Effector memory CD8-positive, alpha-beta T cell (primary cell): Measurements from ENCODE around the gene ATE1.
"Not testable (repeated sequence)": the region's sequence is repeated elsewhere in the genome, so short reads cannot be mapped to it uniquely, and the experiment has no call there.

ENCODE experiments used
- ATAC-seq: fragments of 150-1000 bp; cut with Tn5 transposase; replicated peaks from 2 replicates; pipeline ENCODE4 v1.10.0; 2021; ENCODE audit warnings: mild to moderate bottlenecking, moderate library complexity
- DNase-seq, 3 experiments: peaks; one replicate each; pipeline ENCODE4 v3.0.0; 2021
- H3K27ac Mint-ChIP-seq, 2 donors: one replicate each; pipeline ENCODE4 v1.8.0; 2022; ENCODE audit warnings: mild to moderate bottlenecking in 2 of 2, mixed read lengths in 2 of 2, moderate library complexity in 2 of 2
- H3K27me3 Mint-ChIP-seq, 2 donors: one replicate each; pipeline ENCODE4 v1.8.0; 2022; ENCODE audit warnings: mixed read lengths in 2 of 2
- H3K36me3 Mint-ChIP-seq: one replicate; pipeline ENCODE4 v1.8.0; 2022; ENCODE audit warnings: mild to moderate bottlenecking, moderate library complexity, mixed read lengths; ENCODE audit not compliant: insufficient read depth
- H3K4me1 Mint-ChIP-seq, 2 donors: one replicate each; pipeline ENCODE4 v1.8.0; 2022; ENCODE audit warnings: low read depth in 2 of 2, mixed read lengths in 2 of 2
- H3K4me3 Mint-ChIP-seq, 2 donors: one replicate each; pipeline ENCODE4 v1.8.0; 2022; ENCODE audit warnings: mild to moderate bottlenecking in 2 of 2, mixed read lengths in 2 of 2, moderate library complexity in 2 of 2
- H3K9me3 Mint-ChIP-seq, 2 donors: one replicate each; pipeline ENCODE4 v1.8.0; 2022; ENCODE audit warnings: mixed read lengths in 2 of 2

The ATE1 gene

DNA sequence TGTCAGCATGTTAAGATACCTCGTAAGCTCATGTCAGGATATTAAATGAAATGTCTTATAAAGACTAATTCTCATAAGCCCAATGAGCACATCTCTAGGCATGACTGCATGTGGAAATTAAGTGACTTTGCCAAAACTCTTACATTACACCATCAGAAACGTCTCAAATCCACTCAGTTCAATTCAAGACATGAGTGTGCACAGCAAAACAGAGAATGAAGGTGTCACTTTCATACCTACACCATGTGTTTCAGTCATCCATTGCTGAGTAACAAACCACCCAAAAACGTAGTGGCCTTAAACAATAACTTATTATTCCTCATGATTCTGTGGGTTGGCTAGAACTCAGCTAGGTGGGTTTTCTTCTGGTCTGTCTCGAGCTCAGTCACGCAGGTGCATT lies 99.8 kb downstream of the ATE1 start:
- Mint-ChIP-seq H3K27me3 (no peaks in the 10 kb centered on the region), H3K4me3 (no peak overlapping the region), H3K9me3 (no peaks in the 10 kb centered on the region), H3K27ac (no peak overlapping the region), H3K36me3 (peaks cover 1% of the 10 kb centered on the region), H3K4me1 (peaks cover 0 to 4% of the 10 kb centered on the region in 2 donors)
- ATAC-seq (no peak), DNase-seq (no peak)

- DNase-seq, H3K4me3 Mint-ChIP-seq, H3K27me3 Mint-ChIP-seq, H3K9me3 Mint-ChIP-seq, H3K36me3 Mint-ChIP-seq, H3K4me1 Mint-ChIP-seq, H3K27ac Mint-ChIP-seq, ATAC-seq: not testable (repeated sequence)
These were observed 101.1 kb downstream of the ATE1 start for GRCh38 chr10:121826773-121827172.

DNA sequence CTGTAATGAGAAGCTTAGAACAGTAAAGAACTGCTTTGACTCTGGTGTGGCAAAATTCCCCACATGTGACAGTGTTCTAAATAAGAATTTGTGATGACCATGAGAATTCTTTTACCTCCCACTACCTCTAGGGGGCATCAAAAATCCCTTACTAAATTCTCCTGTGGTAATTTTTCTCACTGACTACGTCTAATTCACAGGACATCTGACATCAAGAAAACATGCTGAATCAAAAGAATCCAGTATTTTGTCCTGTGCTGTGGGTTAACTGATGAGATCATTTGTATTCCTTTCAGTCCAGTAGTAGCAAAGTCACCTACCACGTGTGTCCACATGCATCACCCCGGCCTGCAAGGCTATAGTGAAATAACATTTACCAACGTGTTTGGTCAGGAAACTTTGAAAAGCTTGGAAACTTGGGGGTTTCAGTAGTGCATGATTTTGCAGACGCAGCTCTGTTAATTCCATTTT lies 103.8 kb downstream of the ATE1 start:
- peak; percentile 27 for ATAC-seq
- no peak for DNase-seq
- Mint-ChIP-seq H3K27me3 (no peaks in the 10 kb centered on the region), H3K9me3 (no peaks in the 10 kb centered on the region), H3K27ac (no peak overlapping the region), H3K4me1 (no peaks in the 10 kb centered on the region), H3K36me3 (no peaks in the 10 kb centered on the region), H3K4me3 (no peak overlapping the region)

DNA sequence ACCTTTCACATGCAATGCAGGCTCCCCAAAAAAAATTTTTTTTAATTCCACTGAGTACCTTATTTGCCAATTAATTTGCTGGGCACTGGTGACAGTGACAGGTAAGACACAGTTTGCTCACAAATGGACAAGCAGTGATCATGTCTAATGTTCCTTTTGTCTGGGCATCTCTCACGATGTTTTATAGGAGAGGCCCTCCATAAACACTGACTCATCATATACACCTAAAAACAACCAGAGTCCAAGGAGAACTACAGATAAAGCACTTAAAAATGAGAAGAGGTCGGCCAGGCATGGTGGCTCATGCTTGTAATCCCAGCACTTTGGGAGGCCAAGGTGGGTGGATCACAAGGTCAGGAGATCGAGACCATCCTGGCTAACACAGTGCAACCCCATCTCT lies 105.1 kb downstream of the ATE1 start:
- Mint-ChIP-seq H3K9me3 (no peaks in the 10 kb centered on the region), H3K4me1 (no peaks in the 10 kb centered on the region), H3K4me3 (no peak overlapping the region), H3K27me3 (no peaks in the 10 kb centered on the region), H3K27ac (no peak overlapping the region), H3K36me3 (no peaks in the 10 kb centered on the region)
- DNase-seq (no peak), ATAC-seq (no peak)

DNA sequence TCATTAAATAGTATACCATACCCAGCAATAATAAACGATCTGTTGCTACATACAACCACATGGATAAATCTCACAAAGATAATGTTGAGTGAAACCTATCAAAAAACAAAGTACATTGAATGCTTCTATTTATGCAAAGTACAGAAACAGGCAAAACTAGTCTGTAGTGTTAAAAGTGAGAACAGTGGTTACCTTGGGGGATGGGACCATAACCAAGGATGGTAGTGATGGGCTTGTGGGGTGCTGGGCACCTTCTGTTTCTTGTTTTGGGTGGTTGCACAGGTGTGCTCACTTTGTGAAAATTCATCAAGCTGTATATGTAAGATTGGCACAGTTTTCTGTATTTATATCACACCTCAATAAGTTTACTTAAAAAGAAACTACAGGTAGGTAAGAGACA lies 105.7 kb downstream of the ATE1 start:
- Mint-ChIP-seq H3K4me1 (no peaks in the 10 kb centered on the region), H3K4me3 (no peak overlapping the region), H3K36me3 (no peaks in the 10 kb centered on the region), H3K27ac (no peak overlapping the region), H3K9me3 (no peaks in the 10 kb centered on the region), H3K27me3 (no peaks in the 10 kb centered on the region)
- DNase-seq (no peak), ATAC-seq (no peak)

DNA sequence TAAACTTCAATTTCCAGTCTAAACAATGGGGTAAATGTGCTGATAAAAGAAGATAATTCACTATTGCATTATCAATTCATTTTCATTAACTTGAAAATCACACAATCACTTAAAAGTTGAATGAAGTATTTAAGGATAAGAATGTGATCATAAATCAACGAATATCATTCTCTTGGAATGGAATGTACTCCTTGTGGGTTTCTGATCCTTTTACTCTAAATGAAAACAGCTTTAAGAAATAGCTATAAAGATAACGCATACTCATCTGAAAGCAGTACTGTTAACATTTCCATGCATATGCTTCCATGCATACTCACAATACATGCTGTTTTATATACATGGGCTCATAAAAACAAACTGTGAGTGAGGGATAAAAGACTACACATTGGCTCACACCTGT lies 108.8 kb downstream of the ATE1 start:
- H3K27me3 Mint-ChIP-seq, result no peaks in the 10 kb centered on the region
- H3K27ac Mint-ChIP-seq, result no peak overlapping the region
- no peak for DNase-seq
- peaks cover 2% of the 10 kb centered on the region for H3K36me3 Mint-ChIP-seq
- no peak for ATAC-seq
- no peaks in the 10 kb centered on the region for H3K9me3 Mint-ChIP-seq
- no peaks in the 10 kb centered on the region for H3K4me1 Mint-ChIP-seq
- H3K4me3 Mint-ChIP-seq, result no peak overlapping the region

DNA sequence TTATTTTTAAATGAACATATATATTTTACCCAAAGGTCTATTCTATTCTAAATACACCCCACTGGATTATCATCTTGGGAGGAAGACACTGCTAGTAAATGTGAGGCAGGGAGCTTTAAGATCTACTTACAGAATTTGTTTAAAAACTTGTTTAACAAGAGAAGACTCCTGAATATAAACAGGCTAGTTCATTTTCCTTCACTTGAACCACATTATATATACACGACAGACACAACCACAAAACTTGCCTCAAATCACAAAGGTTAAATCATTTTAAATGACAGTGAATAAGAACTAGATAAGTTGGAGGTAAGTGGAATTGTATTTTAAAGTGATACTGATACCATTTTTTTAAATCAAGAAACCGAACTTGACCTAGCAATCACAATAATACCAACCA lies 109.2 kb downstream of the ATE1 start:
- Mint-ChIP-seq H3K27ac (no peak overlapping the region), H3K4me3 (no peak overlapping the region), H3K36me3 (peaks cover 2% of the 10 kb centered on the region), H3K27me3 (no peaks in the 10 kb centered on the region), H3K4me1 (no peaks in the 10 kb centered on the region), H3K9me3 (no peaks in the 10 kb centered on the region)
- DNase-seq, result no peak
- no peak for ATAC-seq

DNA sequence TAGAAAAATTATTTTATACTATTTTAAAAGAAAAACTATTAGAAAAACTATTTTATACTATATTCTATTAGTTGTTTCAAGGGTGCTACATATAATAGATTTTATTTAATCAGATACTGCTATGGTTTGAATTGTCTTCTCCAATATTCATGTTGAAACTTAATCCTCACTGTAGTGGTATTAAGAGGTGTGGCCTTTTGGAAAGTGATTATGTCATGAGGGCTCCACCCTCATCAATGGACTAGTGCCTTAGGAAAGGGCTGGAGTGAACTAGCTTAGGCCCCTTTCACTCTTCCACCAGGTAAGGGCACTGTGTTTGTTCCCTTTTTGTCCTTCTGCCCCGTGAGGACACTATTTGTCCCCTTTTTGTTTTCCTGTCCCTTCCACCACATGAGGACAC lies 111.6 kb downstream of the ATE1 start:
- Mint-ChIP-seq H3K4me1 (no peaks in the 10 kb centered on the region), H3K36me3 (peaks cover 2% of the 10 kb centered on the region), H3K9me3 (no peaks in the 10 kb centered on the region), H3K27ac (no peak overlapping the region), H3K27me3 (no peaks in the 10 kb centered on the region), H3K4me3 (no peak overlapping the region)
- ATAC-seq (no peak), DNase-seq (no peak)

DNA sequence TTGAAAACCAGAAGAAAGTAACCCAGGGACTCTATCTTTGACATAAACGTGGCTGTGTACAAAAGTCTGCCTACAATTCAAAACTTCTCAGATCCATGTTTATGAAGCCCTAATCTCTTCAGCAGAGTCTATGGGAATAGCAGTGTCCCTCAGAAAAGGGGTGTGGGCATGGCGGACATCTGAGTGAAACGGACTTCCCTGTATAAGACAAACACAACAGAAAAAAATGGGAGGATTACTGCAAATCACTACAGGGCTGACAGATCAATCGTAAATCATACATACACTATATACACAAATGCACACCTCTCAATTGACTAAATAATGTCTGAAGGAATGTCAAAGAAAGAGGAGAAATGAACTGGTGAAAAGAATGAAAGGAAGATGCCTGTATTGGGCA lies 114.0 kb downstream of the ATE1 start:
- Mint-ChIP-seq H3K27ac (no peak overlapping the region), H3K4me3 (no peak overlapping the region), H3K36me3 (peaks cover 8% of the 10 kb centered on the region), H3K27me3 (no peaks in the 10 kb centered on the region), H3K9me3 (no peaks in the 10 kb centered on the region), H3K4me1 (no peaks in the 10 kb centered on the region)
- DNase-seq (no peak), ATAC-seq (no peak)

DNA sequence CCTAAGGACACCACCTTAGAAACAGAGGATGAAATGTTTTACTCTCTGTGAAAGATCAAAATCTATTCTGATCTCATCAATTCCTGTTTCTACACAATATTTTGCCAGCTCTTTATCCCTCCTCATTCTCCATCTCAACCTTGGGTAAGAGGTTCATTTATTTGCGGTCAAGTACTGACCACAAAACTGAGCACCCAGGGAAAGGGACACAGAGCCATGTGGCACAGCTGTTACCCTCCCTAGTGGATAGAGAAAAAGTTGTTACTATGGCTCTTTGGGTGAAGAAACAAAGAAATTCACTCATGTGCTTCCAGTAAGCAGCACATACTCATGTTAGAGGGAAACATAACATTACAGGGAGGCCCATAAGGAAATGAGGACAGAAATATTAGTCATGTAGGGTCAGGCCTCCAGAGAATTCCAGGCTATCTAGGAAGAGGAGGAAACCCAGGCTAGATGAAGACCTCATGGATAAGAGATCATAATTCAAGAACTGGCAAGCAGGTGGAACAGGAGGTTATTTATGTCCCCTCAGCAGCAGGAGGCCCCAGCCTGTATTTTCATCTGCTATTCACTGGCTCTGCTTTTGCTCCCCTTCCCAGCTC lies 114.5 kb downstream of the ATE1 start:
- Mint-ChIP-seq H3K4me1 (no peaks in the 10 kb centered on the region), H3K36me3 (peaks cover 8% of the 10 kb centered on the region), H3K27me3 (no peaks in the 10 kb centered on the region), H3K4me3 (no peak overlapping the region), H3K9me3 (no peaks in the 10 kb centered on the region), H3K27ac (no peak overlapping the region)
- ATAC-seq, result no peak
- DNase-seq, result no peak

- H3K4me1 Mint-ChIP-seq, result no peaks in the 10 kb centered on the region
- peaks cover 8% of the 10 kb centered on the region for H3K36me3 Mint-ChIP-seq
- H3K4me3 Mint-ChIP-seq, result no peak overlapping the region
- H3K27ac Mint-ChIP-seq, result no peak overlapping the region
- DNase-seq, result no peak
- no peak for ATAC-seq
- no peaks in the 10 kb centered on the region for H3K9me3 Mint-ChIP-seq
- H3K27me3 Mint-ChIP-seq, result no peaks in the 10 kb centered on the region
These were observed 115.8 kb downstream of the ATE1 start for GRCh38 chr10:121812031-121812430.

GRCh38 chr10:121811386-121811785 lies 116.4 kb downstream of the ATE1 start:
- H3K4me1 Mint-ChIP-seq, result no peaks in the 10 kb centered on the region
- ATAC-seq, result no peak
- H3K36me3 Mint-ChIP-seq, result peaks cover 8% of the 10 kb centered on the region
- no peak overlapping the region for H3K4me3 Mint-ChIP-seq
- no peaks in the 10 kb centered on the region for H3K9me3 Mint-ChIP-seq
- no peak for DNase-seq
- no peaks in the 10 kb centered on the region for H3K27me3 Mint-ChIP-seq
- no peak overlapping the region for H3K27ac Mint-ChIP-seq

DNA sequence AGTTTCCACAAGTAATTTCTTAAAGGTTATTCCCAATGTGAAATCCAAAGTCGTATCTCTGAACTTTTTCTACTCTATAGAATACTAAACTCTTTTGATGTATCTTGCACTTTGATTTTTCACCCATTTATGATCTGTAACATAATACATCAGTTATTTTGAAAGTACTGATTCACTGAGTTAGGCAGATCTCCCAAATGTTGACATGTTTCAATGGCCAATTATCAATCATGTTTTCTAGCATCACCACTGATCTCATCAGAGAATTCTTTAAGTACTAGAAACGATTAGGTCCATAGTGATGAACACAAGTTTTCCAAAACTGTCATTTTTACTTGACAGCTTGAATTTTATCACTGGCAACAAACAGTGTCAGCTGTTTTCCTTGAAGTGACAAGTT lies 119.0 kb downstream of the ATE1 start:
- Mint-ChIP-seq H3K27ac (no peak overlapping the region), H3K36me3 (peaks cover 5% of the 10 kb centered on the region), H3K4me1 (no peaks in the 10 kb centered on the region), H3K27me3 (no peaks in the 10 kb centered on the region), H3K4me3 (no peak overlapping the region), H3K9me3 (no peaks in the 10 kb centered on the region)
- no peak for DNase-seq
- ATAC-seq, result no peak

- no peaks in the 10 kb centered on the region for H3K36me3 Mint-ChIP-seq
- peaks cover 0 to under 1% of the 10 kb centered on the region in 2 donors for H3K4me1 Mint-ChIP-seq
- DNase-seq, result no peak
- H3K27ac Mint-ChIP-seq, result no peak overlapping the region
- H3K27me3 Mint-ChIP-seq, result no peaks in the 10 kb centered on the region
- no peak overlapping the region for H3K4me3 Mint-ChIP-seq
- H3K9me3 Mint-ChIP-seq, result no peaks in the 10 kb centered on the region
- no peak for ATAC-seq
These were observed 123.4 kb downstream of the ATE1 start for GRCh38 chr10:121804460-121804859.

DNA sequence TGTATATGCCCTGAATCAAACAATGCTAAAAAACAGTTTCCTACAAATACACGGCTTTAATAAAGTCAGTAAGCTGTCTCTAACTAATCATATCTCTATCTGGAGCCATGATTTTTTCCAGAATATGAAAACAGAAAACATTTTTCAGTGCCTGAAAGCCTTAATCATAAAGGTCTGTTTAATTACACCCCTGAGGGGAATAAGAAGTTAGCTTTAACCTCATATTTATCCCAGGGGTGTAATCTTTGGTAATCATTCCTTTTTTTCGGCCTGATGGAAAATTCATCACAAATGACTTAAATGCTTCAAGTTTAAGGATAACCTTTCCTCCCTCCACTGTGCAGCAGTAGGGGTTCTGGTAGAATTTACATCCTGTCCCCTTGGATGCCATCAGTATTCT lies 124.2 kb downstream of the ATE1 start:
- ATAC-seq (no peak), DNase-seq (no peak)
- H3K4me1 Mint-ChIP-seq, result peaks cover 0 to 7% of the 10 kb centered on the region in 2 donors
- H3K27ac Mint-ChIP-seq, result no peak overlapping the region
- no peaks in the 10 kb centered on the region for H3K9me3 Mint-ChIP-seq
- no peaks in the 10 kb centered on the region for H3K36me3 Mint-ChIP-seq
- no peaks in the 10 kb centered on the region for H3K27me3 Mint-ChIP-seq
- H3K4me3 Mint-ChIP-seq, result no peak overlapping the region
